GM23338 (cell line): ENCODE measurements around the gene SLX4IP. TPM values are rescaled to one million over a fixed set of nuclear protein-coding genes. Genes with fewer than 3 reads are reported as not detected.

Experiments
- ATAC-seq: fragments of 200-7000 bp; cut with Tn5 transposase; 3 replicates; pipeline ENCODE4 v1.9.1; 2020
- DNase-seq: peaks from one replicate; pipeline ENCODE4 v3.0.0-alpha.2; 2015; ENCODE audit warnings: low spot score
- H2AFZ ChIP-seq: fragments of 200-600 bp; sonication (generic); 2 replicates; pipeline ENCODE4 v1.8.0; 2016; ENCODE audit warnings: antibody characterized with exemption, mild to moderate bottlenecking, moderate library complexity
- H3F3A ChIP-seq: fragments of 200-600 bp; sonication (generic); replicated peaks from 2 replicates; pipeline ENCODE4 v1.8.0; 2017; ENCODE audit warnings: antibody characterized with exemption, mixed run types, low read depth
- H3K27ac ChIP-seq: fragments of 200-600 bp; sonication (generic); 2 replicates; pipeline ENCODE4 v1.6.1; 2016; ENCODE audit warnings: low read depth
- H3K27me3 ChIP-seq: fragments of 200-600 bp; sonication (generic); 2 replicates; pipeline ENCODE4 v1.8.0; 2016; ENCODE audit warnings: mild to moderate bottlenecking, mixed run types, moderate library complexity; ENCODE audit not compliant: insufficient read depth
- H3K36me3 ChIP-seq: fragments of 200-600 bp; sonication (generic); 2 replicates; pipeline ENCODE4 v1.8.0; 2016; ENCODE audit warnings: mild to moderate bottlenecking; ENCODE audit not compliant: insufficient read depth
- H3K4me1 ChIP-seq: fragments of 200-600 bp; sonication (generic); 2 replicates; pipeline ENCODE4 v1.8.0; 2016; ENCODE audit warnings: mild to moderate bottlenecking, moderate library complexity; ENCODE audit not compliant: insufficient read depth
- H3K4me2 ChIP-seq: fragments of 200-600 bp; sonication (generic); 2 replicates; pipeline ENCODE4 v1.7.1; 2017; ENCODE audit warnings: mixed run types
- H3K4me3 ChIP-seq: fragments of 200-600 bp; sonication (generic); 2 replicates; pipeline ENCODE4 v1.6.1; 2016; ENCODE audit warnings: mixed run types
- H3K79me2 ChIP-seq: fragments of 200-600 bp; sonication (generic); replicated peaks from 2 replicates; pipeline ENCODE4 v1.8.0; 2017; ENCODE audit warnings: mild to moderate bottlenecking; ENCODE audit not compliant: insufficient read depth
- H3K9me2 ChIP-seq: fragments of 200-600 bp; sonication (generic); 2 replicates; pipeline ENCODE4 v1.8.0; 2017; ENCODE audit not compliant: insufficient read depth
- H4K20me1 ChIP-seq: fragments of 200-600 bp; sonication (generic); replicated peaks from 2 replicates; pipeline ENCODE4 v1.8.0; 2017; ENCODE audit warnings: mild to moderate bottlenecking; ENCODE audit not compliant: insufficient read depth
- H3K27ac Mint-ChIP-seq: 2 replicates; pipeline ENCODE4 v1.8.0; 2020; ENCODE audit warnings: inconsistent platforms, mild to moderate bottlenecking, moderate library complexity, mixed read lengths
- H3K27me3 Mint-ChIP-seq: 3 replicates; pipeline ENCODE4 v1.8.0; 2022; ENCODE audit warnings: low read depth, mild to moderate bottlenecking, moderate library complexity, mixed read lengths, inconsistent platforms; ENCODE audit not compliant: insufficient read depth, poor library complexity
- H3K36me3 Mint-ChIP-seq: 3 replicates; pipeline ENCODE4 v1.8.0; 2021; ENCODE audit warnings: low read depth, mild to moderate bottlenecking, inconsistent platforms, moderate library complexity, mixed read lengths
- H3K4me1 Mint-ChIP-seq: 3 replicates; pipeline ENCODE4 v1.8.0; 2020; ENCODE audit warnings: mild to moderate bottlenecking, inconsistent platforms, mixed read lengths
- H3K4me3 Mint-ChIP-seq: 3 replicates; pipeline ENCODE4 v1.8.0; 2021; ENCODE audit warnings: moderate library complexity, mild to moderate bottlenecking, inconsistent platforms, mixed read lengths
- H3K9me3 Mint-ChIP-seq: 3 replicates; pipeline ENCODE4 v1.8.0; 2020; ENCODE audit warnings: moderate library complexity, mild to moderate bottlenecking, inconsistent platforms, mixed read lengths
- NANOG ChIP-seq: IDR thresholded peaks from 2 replicates; pipeline ENCODE4 v1.6.1; 2016; ENCODE audit warnings: antibody characterized with exemption, borderline replicate concordance
- POLR2AphosphoS5 ChIP-seq: IDR thresholded peaks from 2 replicates; pipeline ENCODE4 v1.6.1; 2016; ENCODE audit warnings: antibody characterized with exemption, low read depth
- REST ChIP-seq: IDR thresholded peaks from one replicate; pipeline ENCODE4 v1.6.1; 2018; ENCODE audit warnings: antibody characterized with exemption; ENCODE audit not compliant: unreplicated experiment
- STAT1 ChIP-seq: IDR thresholded peaks from one replicate; pipeline ENCODE4 v1.6.1; 2016; ENCODE audit warnings: antibody characterized with exemption; ENCODE audit not compliant: unreplicated experiment
- ZNF331 ChIP-seq: fragments of 250-450 bp; sonication (Bioruptor Pico); IDR thresholded peaks from 2 replicates; pipeline ENCODE4 v1.5.0; 2020; ENCODE audit warnings: low read depth, mild to moderate bottlenecking, moderate library complexity
- polyA plus RNA-seq: library from polyadenylated mRNA; unstranded; fragments of >200 nt; fragmentation: Nextera tagmentation; extraction: Ambion mirVana; gene quantifications from 2 replicates; pipeline ENCODE4 v1.2.1, GENCODE V29; 2016
- total RNA-seq: library from RNA; depleted of rRNA; stranded (reverse); fragments of >200 nt; shearing (Covaris generic); gene quantifications from 2 replicates; pipeline ENCODE4 v1.2.3, GENCODE V29; 2014
- TF ChIP-seq, protein P1 (sequence below): fragments of 250-450 bp; sonication (Bioruptor Pico); IDR thresholded peaks from 2 replicates; pipeline ENCODE4 v1.5.0; 2020; ENCODE audit warnings: mild to moderate bottlenecking, moderate library complexity

Gene SLX4IP
- total and polyA plus RNA-seq, 2 experiments from 2014 or later = 9.1 to 9.8 TPM

DNA sequence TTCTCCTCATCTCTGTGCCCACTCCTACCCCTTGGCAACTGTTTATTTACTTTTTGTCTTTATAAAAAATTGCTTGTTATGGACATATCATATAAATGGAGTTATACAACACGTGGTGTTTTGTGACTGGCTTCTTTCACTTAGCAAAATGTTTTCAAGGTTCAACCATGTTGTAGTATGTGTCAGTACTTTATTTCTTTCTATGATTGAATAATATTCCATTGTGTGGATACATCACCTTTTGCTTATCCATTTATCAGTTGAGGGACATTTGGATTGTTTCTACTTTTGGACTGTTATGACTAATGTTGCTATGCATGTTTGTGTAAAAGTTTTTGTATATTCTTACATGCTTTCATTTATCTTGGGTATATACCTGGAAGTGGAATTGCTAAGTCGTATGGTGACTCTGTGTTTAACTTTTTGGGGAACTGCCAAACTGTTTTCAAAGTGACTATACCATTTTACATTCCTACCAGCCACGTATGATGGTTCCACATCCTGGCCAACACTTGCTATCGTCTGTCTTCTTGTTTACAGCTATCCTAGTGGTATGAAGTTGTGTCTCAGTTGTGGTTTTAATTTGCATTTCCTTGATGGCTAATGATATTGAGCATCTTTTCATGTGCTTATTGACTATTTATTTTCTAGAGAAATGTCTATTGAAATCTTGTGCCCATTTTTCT, 84.4 kb downstream of the SLX4IP start (continued):
- TF ChIP-seq REST (no peak), NANOG (no peak)

DNA sequence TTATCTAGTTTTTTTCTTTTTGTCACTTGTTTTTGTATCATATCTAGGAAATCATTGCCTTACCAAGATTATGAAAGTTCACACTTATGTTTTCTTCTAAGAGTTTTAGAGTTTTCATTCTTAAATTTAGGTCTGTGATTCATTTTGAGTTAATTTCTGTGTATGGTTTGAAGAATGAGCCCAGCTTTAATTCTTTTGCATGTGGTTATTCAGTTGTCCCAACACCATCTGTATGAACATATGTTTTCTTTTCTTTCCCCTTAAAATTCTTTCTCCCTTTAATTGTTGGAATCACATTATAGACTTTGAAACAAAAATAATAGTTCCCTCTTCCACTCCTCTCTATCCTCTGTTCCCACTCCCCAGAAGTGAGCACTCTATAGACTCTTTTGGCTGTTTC, 85.4 kb downstream of the SLX4IP start:
- ATAC-seq = no peak
- no peaks in the 10 kb centered on the region for H3K9me3 Mint-ChIP-seq
- H3K27ac Mint-ChIP-seq = no peak overlapping the region
- Histone ChIP-seq H3F3A (no peaks in the 10 kb centered on the region), H3K27me3 (no peaks in the 10 kb centered on the region), H3K27ac (no peak overlapping the region), H3K4me2 (no peak overlapping the region), H3K79me2 (peaks cover 9% of the 10 kb centered on the region; the same call in 1 of the 2 replicates), H3K4me3 (no peak overlapping the region), H3K9me2 (no peaks in the 10 kb centered on the region), H3K4me1 (peaks cover 29% of the 10 kb centered on the region), H4K20me1 (no peaks in the 10 kb centered on the region), H3K36me3 (no peaks in the 10 kb centered on the region), H2AFZ (no peak overlapping the region)
- no peak for DNase-seq
- no peaks in the 10 kb centered on the region for H3K36me3 Mint-ChIP-seq
- H3K4me3 Mint-ChIP-seq = no peak overlapping the region
- peaks cover 46% of the 10 kb centered on the region for H3K4me1 Mint-ChIP-seq
- TF ChIP-seq, protein P1, sequence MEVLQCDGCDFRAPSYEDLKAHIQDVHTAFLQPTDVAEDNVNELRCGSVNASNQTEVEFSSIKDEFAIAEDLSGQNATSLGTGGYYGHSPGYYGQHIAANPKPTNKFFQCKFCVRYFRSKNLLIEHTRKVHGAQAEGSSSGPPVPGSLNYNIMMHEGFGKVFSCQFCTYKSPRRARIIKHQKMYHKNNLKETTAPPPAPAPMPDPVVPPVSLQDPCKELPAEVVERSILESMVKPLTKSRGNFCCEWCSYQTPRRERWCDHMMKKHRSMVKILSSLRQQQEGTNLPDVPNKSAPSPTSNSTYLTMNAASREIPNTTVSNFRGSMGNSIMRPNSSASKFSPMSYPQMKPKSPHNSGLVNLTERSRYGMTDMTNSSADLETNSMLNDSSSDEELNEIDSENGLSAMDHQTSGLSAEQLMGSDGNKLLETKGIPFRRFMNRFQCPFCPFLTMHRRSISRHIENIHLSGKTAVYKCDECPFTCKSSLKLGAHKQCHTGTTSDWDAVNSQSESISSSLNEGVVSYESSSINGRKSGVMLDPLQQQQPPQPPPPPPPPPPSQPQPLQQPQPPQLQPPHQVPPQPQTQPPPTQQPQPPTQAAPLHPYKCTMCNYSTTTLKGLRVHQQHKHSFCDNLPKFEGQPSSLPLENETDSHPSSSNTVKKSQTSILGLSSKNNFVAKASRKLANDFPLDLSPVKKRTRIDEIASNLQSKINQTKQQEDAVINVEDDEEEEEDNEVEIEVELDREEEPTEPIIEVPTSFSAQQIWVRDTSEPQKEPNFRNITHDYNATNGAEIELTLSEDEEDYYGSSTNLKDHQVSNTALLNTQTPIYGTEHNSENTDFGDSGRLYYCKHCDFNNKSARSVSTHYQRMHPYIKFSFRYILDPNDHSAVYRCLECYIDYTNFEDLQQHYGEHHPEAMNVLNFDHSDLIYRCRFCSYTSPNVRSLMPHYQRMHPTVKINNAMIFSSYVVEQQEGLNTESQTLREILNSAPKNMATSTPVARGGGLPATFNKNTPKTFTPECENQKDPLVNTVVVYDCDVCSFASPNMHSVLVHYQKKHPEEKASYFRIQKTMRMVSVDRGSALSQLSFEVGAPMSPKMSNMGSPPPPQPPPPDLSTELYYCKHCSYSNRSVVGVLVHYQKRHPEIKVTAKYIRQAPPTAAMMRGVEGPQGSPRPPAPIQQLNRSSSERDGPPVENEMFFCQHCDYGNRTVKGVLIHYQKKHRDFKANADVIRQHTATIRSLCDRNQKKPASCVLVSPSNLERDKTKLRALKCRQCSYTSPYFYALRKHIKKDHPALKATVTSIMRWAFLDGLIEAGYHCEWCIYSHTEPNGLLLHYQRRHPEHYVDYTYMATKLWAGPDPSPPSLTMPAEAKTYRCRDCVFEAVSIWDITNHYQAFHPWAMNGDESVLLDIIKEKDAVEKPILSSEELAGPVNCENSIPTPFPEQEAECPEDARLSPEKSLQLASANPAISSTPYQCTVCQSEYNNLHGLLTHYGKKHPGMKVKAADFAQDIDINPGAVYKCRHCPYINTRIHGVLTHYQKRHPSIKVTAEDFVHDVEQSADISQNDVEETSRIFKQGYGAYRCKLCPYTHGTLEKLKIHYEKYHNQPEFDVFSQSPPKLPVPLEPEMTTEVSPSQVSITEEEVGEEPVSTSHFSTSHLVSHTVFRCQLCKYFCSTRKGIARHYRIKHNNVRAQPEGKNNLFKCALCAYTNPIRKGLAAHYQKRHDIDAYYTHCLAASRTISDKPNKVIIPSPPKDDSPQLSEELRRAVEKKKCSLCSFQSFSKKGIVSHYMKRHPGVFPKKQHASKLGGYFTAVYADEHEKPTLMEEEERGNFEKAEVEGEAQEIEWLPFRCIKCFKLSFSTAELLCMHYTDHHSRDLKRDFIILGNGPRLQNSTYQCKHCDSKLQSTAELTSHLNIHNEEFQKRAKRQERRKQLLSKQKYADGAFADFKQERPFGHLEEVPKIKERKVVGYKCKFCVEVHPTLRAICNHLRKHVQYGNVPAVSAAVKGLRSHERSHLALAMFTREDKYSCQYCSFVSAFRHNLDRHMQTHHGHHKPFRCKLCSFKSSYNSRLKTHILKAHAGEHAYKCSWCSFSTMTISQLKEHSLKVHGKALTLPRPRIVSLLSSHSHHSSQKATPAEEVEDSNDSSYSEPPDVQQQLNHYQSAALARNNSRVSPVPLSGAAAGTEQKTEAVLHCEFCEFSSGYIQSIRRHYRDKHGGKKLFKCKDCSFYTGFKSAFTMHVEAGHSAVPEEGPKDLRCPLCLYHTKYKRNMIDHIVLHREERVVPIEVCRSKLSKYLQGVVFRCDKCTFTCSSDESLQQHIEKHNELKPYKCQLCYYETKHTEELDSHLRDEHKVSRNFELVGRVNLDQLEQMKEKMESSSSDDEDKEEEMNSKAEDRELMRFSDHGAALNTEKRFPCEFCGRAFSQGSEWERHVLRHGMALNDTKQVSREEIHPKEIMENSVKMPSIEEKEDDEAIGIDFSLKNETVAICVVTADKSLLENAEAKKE (CRISPR knock-in tag) = no peak
- no peak for TF ChIP-seq ZNF331 (CRISPR knock-in tag)
- TF ChIP-seq STAT1 = no peak
- no peak for TF ChIP-seq POLR2AphosphoS5
- TF ChIP-seq NANOG = no peak
- peaks cover 3% of the 10 kb centered on the region for H3K27me3 Mint-ChIP-seq
